Mesenchymal stem cell (in vitro differentiated cells and primary cell): ENCODE measurements around the gene GALNT16. TPM values are rescaled to one million over a fixed set of nuclear protein-coding genes. Genes with fewer than 3 reads are reported as not detected.
"Not testable (repeated sequence)": the region's sequence is repeated elsewhere in the genome, so short reads cannot be mapped to it uniquely, and the experiment has no call there.

Experiments used
- DNase-seq: peaks from one replicate; pipeline ENCODE4 v3.0.0-alpha.2; 2013
- H2AFZ ChIP-seq: one replicate; pipeline ENCODE4 v1.6.1; 2013; ENCODE audit warnings: low read depth, mild to moderate bottlenecking, control low read depth, inconsistent platforms, low read length, moderate library complexity
- H2AK5ac ChIP-seq: 2 replicates; pipeline ENCODE4 v1.6.1; 2013; ENCODE audit warnings: low read length, moderate library complexity, mild to moderate bottlenecking, inconsistent platforms; ENCODE audit not compliant: severe bottlenecking
- H2BK120ac ChIP-seq: one replicate; pipeline ENCODE4 v1.6.1; 2013; ENCODE audit warnings: low read depth, mild to moderate bottlenecking, inconsistent platforms, low read length, moderate library complexity
- H2BK12ac ChIP-seq, 2 experiments: one replicate each; pipeline ENCODE4 v1.6.1; 2013; ENCODE audit warnings: inconsistent platforms in 2 of 2, low read length in 2 of 2, mild to moderate bottlenecking in 2 of 2, moderate library complexity in 2 of 2, control low read depth in 1 of 2
- H2BK15ac ChIP-seq: one replicate; pipeline ENCODE4 v1.6.1; 2013; ENCODE audit warnings: mild to moderate bottlenecking, low read depth, inconsistent platforms; ENCODE audit not compliant: poor library complexity, severe bottlenecking
- H2BK5ac ChIP-seq: 2 replicates; pipeline ENCODE4 v1.6.1; 2013; ENCODE audit warnings: low read depth, mild to moderate bottlenecking, low read length, control low read depth, inconsistent platforms; ENCODE audit not compliant: poor library complexity, severe bottlenecking
- H3K14ac ChIP-seq, 2 experiments: one replicate each; pipeline ENCODE4 v1.6.1; 2013; ENCODE audit warnings: inconsistent platforms in 2 of 2, low read length in 2 of 2, control low read depth in 1 of 2, mild to moderate bottlenecking in 1 of 2, moderate library complexity in 1 of 2
- H3K18ac ChIP-seq, 2 experiments: one replicate each; pipeline ENCODE4 v1.6.1; 2013; ENCODE audit warnings: inconsistent platforms in 2 of 2, low read length in 2 of 2, control low read depth in 1 of 2, low read depth in 1 of 2, mild to moderate bottlenecking in 1 of 2
- H3K23ac ChIP-seq, 2 experiments: one replicate each; pipeline ENCODE4 v1.6.1; 2013; ENCODE audit warnings: inconsistent platforms in 2 of 2, low read length in 2 of 2, mild to moderate bottlenecking in 2 of 2, moderate library complexity in 2 of 2, control low read depth in 1 of 2
- H3K27ac ChIP-seq: 2 replicates; pipeline ENCODE4 v1.5.1; 2013; ENCODE audit warnings: mild to moderate bottlenecking, moderate library complexity, low read length, control low read depth, inconsistent platforms; ENCODE audit not compliant: poor library complexity, severe bottlenecking
- H3K27me3 ChIP-seq, 2 experiments: 2 replicates each; pipeline versions ENCODE4 v1.6.1 to v1.7.0; 2013; ENCODE audit warnings: low read length in 2 of 2, mild to moderate bottlenecking in 2 of 2, moderate library complexity in 2 of 2, control low read depth in 1 of 2, inconsistent platforms in 1 of 2; ENCODE audit not compliant: control insufficient read depth in 1 of 2, insufficient read depth in 1 of 2
- H3K36me3 ChIP-seq, 2 experiments: 2 replicates each; pipeline versions ENCODE4 v1.6.1 to v1.7.0; 2013; ENCODE audit warnings: low read length in 2 of 2, control low read depth in 1 of 2, inconsistent platforms in 1 of 2, low read depth in 1 of 2, mild to moderate bottlenecking in 1 of 2; ENCODE audit not compliant: insufficient read depth in 2 of 2, control insufficient read depth in 1 of 2
- H3K4ac ChIP-seq, 2 experiments: one replicate each; pipeline ENCODE4 v1.6.1; 2013; ENCODE audit warnings: inconsistent platforms in 2 of 2, low read length in 2 of 2, mild to moderate bottlenecking in 2 of 2, moderate library complexity in 2 of 2, control low read depth in 1 of 2, low read depth in 1 of 2
- H3K4me1 ChIP-seq: 2 replicates; pipeline ENCODE4 v1.6.1; 2013; ENCODE audit warnings: low read depth, low read length, control low read depth; ENCODE audit not compliant: control insufficient read depth, insufficient read depth
- H3K4me2 ChIP-seq: 2 replicates; pipeline ENCODE4 v1.6.1; 2013; ENCODE audit warnings: low read length, mild to moderate bottlenecking, inconsistent platforms; ENCODE audit not compliant: poor library complexity, severe bottlenecking
- H3K4me3 ChIP-seq, 2 experiments: 2 replicates each; pipeline versions ENCODE4 v1.5.1 to v1.7.0; 2013; ENCODE audit warnings: low read length in 2 of 2, mild to moderate bottlenecking in 2 of 2, control low read depth in 1 of 2, low read depth in 1 of 2; ENCODE audit not compliant: insufficient read depth in 1 of 2
- H3K79me1 ChIP-seq: replicated peaks from 2 replicates; pipeline ENCODE4 v1.6.1; 2013; ENCODE audit warnings: mild to moderate bottlenecking, control low read depth, low read length, inconsistent platforms; ENCODE audit not compliant: poor library complexity, severe bottlenecking
- H3K9ac ChIP-seq: 2 replicates; pipeline ENCODE4 v1.7.0; 2013; ENCODE audit warnings: mild to moderate bottlenecking, low read length, moderate library complexity
- H3K9me3 ChIP-seq: 2 replicates; pipeline ENCODE4 v1.7.0; 2013; ENCODE audit warnings: mild to moderate bottlenecking, low read length; ENCODE audit not compliant: control insufficient read depth
- H4K8ac ChIP-seq: one replicate; pipeline ENCODE4 v1.6.1; 2013; ENCODE audit warnings: inconsistent platforms, mild to moderate bottlenecking, low read length, moderate library complexity
- H4K91ac ChIP-seq: one replicate; pipeline ENCODE4 v1.6.1; 2013; ENCODE audit warnings: mild to moderate bottlenecking, low read length, inconsistent platforms
- WGBS: methylation state at CpG from one replicate; pipeline ENCODE4 v1.1.7; 2013; ENCODE audit warnings: mixed read lengths; 5-methylcytosine and 5-hydroxymethylcytosine counted together
- polyA plus RNA-seq, 2 experiments: library from polyadenylated mRNA; stranded (reverse); fragments of 200-250 nt; gene quantifications; one replicate each; pipeline ENCODE4 v1.2.3, GENCODE V29; 2013

Gene GALNT16
- 5.4 TPM for polyA plus RNA-seq (2013, experiment 1 of 2)
- 4.2 TPM for polyA plus RNA-seq (2013, experiment 2 of 2)

DNA sequence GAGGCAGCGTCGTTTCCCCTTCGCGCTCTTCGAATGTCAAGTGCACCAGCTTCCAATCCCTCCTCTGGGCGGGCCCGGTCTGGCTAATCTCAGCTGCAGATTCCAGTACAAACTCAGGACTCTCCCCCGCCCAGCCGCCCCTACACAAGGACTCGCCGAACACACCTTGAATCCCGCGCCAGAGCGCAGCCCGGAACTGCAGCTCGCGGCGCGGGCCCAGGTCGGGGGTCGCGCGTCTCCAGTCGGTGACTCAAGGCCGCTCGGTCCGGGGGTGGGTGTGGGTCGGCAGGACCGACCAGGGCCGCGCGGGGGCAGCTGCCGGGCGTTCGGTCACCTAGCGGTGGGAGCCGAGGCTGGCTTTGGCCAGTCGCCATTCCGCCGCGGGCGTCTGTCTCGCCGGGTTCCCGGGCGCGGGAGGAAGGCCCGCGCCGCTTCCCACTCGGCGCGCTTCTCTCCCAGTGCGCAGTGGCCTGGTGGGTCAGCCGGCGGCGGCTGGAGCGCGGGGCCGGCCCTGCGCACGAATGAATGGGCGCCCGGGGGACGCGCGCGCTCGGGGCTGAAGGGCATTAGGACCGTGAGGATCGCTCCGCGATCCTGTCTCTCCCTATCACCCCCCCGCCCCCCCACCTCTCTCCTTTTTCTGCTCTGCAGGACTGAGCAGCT lies at the start of gene GALNT16:
TSS of gene GALNT16 (plus strand) at position 632 of the 663 bp plus-strand sequence. CDS start 133 bp downstream, outside the sequence.
- Histone ChIP-seq H3K9me3 (no peaks in the 10 kb centered on the region), H2BK5ac (no peak within 1 kb of the TSS), H4K91ac (no peak within 1 kb of the TSS), H3K4me3 (peak within 1 kb of the TSS; percentile 48 to 81), H3K23ac (peak within 1 kb of the TSS in 1 of 2 experiments; percentile 53), H3K4me1 (peaks cover 20% of the 10 kb centered on the region), H3K27ac (no peak within 1 kb of the TSS), H3K4ac (no peak within 1 kb of the TSS), H2BK12ac (no peak within 1 kb of the TSS), H3K14ac (peak within 1 kb of the TSS in 1 of 2 experiments; percentile 85), H3K79me1 (no peaks in the 10 kb centered on the region), H3K4me2 (peak within 1 kb of the TSS; percentile 98), H3K36me3 (peaks cover 0 to 2% of the 10 kb centered on the region in 2 experiments), H2AFZ (peak within 1 kb of the TSS; percentile 42), H3K18ac (peak within 1 kb of the TSS; percentile 29 to 62), H3K9ac (peak within 1 kb of the TSS; percentile 86), H3K27me3 (peaks cover 35 to 75% of the 10 kb centered on the region in 2 experiments), H4K8ac (peak within 1 kb of the TSS; percentile 7), H2BK120ac (no peak within 1 kb of the TSS), H2BK15ac (peak within 1 kb of the TSS; percentile 12), H2AK5ac (no peak within 1 kb of the TSS)
- under 1% methylated on average over 55 of the region's 74 CpGs for WGBS
- peak; percentile 51 for DNase-seq

DNA sequence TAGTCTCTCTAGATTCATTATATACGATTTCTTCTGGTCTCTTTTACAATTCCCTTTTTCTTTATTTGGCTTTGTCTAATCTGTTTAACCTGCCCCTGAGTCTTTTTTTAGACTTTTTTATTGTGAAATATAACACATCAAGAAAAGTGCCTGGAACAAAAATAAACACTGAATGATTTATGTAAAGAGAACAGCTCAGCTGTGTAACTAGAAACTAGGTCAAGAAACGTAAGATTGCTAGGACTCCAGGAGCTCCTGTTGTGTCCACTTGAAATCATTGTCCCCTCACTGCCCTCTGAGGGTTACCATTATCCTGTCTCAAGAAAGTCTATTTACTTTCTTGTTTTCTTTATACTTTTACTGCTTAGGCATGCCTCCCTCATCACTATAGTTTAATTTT lies 45.6 kb upstream of the GALNT16 start:
- peak; percentile 27 for DNase-seq
- Histone ChIP-seq H2AK5ac (no peak overlapping the region), H3K23ac (no peak overlapping the region), H3K79me1 (peaks cover 6% of the 10 kb centered on the region), H3K4me3 (no peak overlapping the region), H2BK15ac (no peak overlapping the region), H2BK120ac (no peak overlapping the region), H3K27ac (no peak overlapping the region), H3K4me1 (no peaks in the 10 kb centered on the region), H3K4me2 (no peak overlapping the region), H3K14ac (no peak overlapping the region), H2AFZ (no peak overlapping the region), H3K4ac (no peak overlapping the region), H3K27me3 (no peaks in the 10 kb centered on the region), H4K91ac (no peak overlapping the region), H3K36me3 (peaks cover 5 to 9% of the 10 kb centered on the region in 2 experiments), H2BK12ac (no peak overlapping the region), H2BK5ac (no peak overlapping the region), H3K9ac (no peak overlapping the region), H4K8ac (no peak overlapping the region), H3K18ac (no peak overlapping the region), H3K9me3 (no peaks in the 10 kb centered on the region)
- WGBS: 31% methylated on average over 1 of the region's 2 CpGs

DNA sequence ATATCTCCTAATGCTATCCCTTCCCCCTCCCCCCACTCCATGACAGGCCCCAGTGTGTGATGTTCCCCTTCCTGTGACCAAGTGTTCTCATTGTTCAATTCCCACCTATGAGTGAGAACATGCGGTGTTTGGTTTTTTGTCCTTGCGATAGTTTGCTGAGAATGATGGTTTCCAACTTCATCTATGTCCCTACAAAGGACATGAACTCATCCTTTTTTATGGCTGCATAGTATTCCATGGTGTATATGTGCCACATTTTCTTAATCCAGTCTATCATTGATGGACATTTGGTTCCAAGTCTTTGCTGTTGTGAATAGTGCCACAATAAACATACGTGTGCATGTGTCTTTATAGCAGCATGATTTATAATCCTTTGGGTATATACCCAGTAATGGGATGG lies 42.3 kb upstream of the GALNT16 start:
- H3K14ac ChIP-seq, H3K4me2 ChIP-seq, H2AFZ ChIP-seq, H3K4ac ChIP-seq, H2AK5ac ChIP-seq, H4K8ac ChIP-seq, H3K79me1 ChIP-seq, H3K23ac ChIP-seq, H3K9ac ChIP-seq, H2BK12ac ChIP-seq, H3K27me3 ChIP-seq, H3K27ac ChIP-seq, H3K9me3 ChIP-seq, H4K91ac ChIP-seq, H2BK120ac ChIP-seq, H2BK5ac ChIP-seq, H3K36me3 ChIP-seq, H3K4me1 ChIP-seq, H2BK15ac ChIP-seq, DNase-seq, H3K18ac ChIP-seq, H3K4me3 ChIP-seq: not testable (repeated sequence)
- no CpG with 5 or more reads among the region's 3 CpGs for WGBS

DNA sequence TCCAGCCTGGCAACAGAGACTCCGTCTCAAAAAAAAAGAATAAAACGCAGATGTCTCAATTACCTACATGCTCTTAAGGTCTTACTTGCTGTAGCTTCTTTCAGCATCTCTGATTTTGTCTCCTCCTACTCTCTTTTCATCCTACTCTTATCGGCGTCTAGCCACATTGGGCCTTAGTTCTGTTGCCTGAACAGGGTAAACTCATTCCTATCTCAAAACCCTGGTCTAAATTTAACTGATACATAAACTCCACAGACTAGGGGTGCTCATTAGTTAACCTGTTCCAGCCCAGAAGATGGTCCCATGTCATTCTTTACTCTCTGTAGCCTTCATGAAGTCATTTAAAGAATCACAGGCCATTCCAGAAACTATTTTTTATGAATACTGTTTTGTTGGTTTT lies 35.0 kb upstream of the GALNT16 start:
- DNase-seq: no peak
- Histone ChIP-seq H2AK5ac (no peak overlapping the region), H3K27ac (no peak overlapping the region), H2BK5ac (no peak overlapping the region), H2AFZ (no peak overlapping the region), H3K4ac (no peak overlapping the region), H3K27me3 (no peaks in the 10 kb centered on the region), H2BK15ac (no peak overlapping the region), H2BK120ac (no peak overlapping the region), H3K18ac (no peak overlapping the region), H3K4me2 (no peak overlapping the region), H3K36me3 (peaks cover 5% of the 10 kb centered on the region in 2 experiments), H4K8ac (no peak overlapping the region), H3K9ac (no peak overlapping the region), H3K79me1 (peaks cover 14% of the 10 kb centered on the region), H3K4me3 (no peak overlapping the region), H3K9me3 (no peaks in the 10 kb centered on the region), H3K23ac (no peak overlapping the region), H4K91ac (no peak overlapping the region), H2BK12ac (no peak overlapping the region), H3K4me1 (no peaks in the 10 kb centered on the region), H3K14ac (no peak overlapping the region)
- WGBS: 95% methylated on average over 4 of the region's 4 CpGs
